ENCODE data around the gene GLTP.

GLTP gene

GRCh38 chr12:109803678-109804077, 76.7 kb downstream of the GLTP start:
- WGBS (ENCODE audit: insufficient coverage) = 96% methylated on average over 2 of the region's 3 CpGs
- no peaks in the 10 kb centered on the region for H3K36me3 ChIP-seq (ENCODE audit: control insufficient read depth in 4 of 4, insufficient read depth in 4 of 4, low read length in 3 of 4)
- H3K27me3 ChIP-seq (replicated peaks in 2 of 5; ENCODE audit: control insufficient read depth in 4 of 5, insufficient read depth in 5 of 5, low read length in 4 of 5) = peaks cover 0 to 2% (median 0%) of the 10 kb centered on the region in 5 experiments
- ChIA-PET CTCF (interaction anchor here (1.7 to 5.2 kb wide), 4 partner anchors 12 to 78 kb away, joined by 8 to 57 read pairs (median 16); no protein-coding TSS in a partner anchor), POLR2A (interaction anchor here (0.6 kb wide), 1 partner anchor 42 kb away, joined by 3 read pairs; no protein-coding TSS in a partner anchor)
- H3K4me1 ChIP-seq (ENCODE audit: control extremely low read depth in 1 of 4, control insufficient read depth in 4 of 4, insufficient read depth in 4 of 4, low read length in 3 of 4) = peaks cover 0 to under 1% (median 0%) of the 10 kb centered on the region in 4 experiments
- H3K9me3 ChIP-seq (ENCODE audit: control extremely low read depth in 1 of 5, control insufficient read depth in 4 of 5, insufficient read depth in 2 of 5, low read depth in 1 of 5, low read length in 4 of 5) = no peaks in the 10 kb centered on the region
- H3K27ac ChIP-seq (ENCODE audit: insufficient read depth in 1 of 2, low read depth in 1 of 2, low read length in 2 of 2, poor library complexity in 1 of 2, severe bottlenecking in 2 of 2) = no peak overlapping the region
- H3K4me3 ChIP-seq (ENCODE audit: control insufficient read depth in 1 of 7, extremely low read depth in 1 of 7, insufficient read depth in 4 of 7, low read depth in 2 of 7, low read length in 6 of 7) = no peak overlapping the region
- DNase-seq = no peak

GRCh38 chr12:109802828-109803227, 77.5 kb downstream of the GLTP start:
- Histone ChIP-seq H3K4me1 (ENCODE audit: control extremely low read depth in 1 of 4, control insufficient read depth in 4 of 4, insufficient read depth in 4 of 4, low read length in 3 of 4) (peaks cover 0 to 9% (median 7%) of the 10 kb centered on the region in 4 experiments), H3K4me3 (ENCODE audit: control insufficient read depth in 1 of 7, extremely low read depth in 1 of 7, insufficient read depth in 4 of 7, low read depth in 2 of 7, low read length in 6 of 7) (no peak overlapping the region), H3K36me3 (ENCODE audit: control insufficient read depth in 4 of 4, insufficient read depth in 4 of 4, low read length in 3 of 4) (no peaks in the 10 kb centered on the region), H3K9me3 (ENCODE audit: control extremely low read depth in 1 of 5, control insufficient read depth in 4 of 5, insufficient read depth in 2 of 5, low read depth in 1 of 5, low read length in 4 of 5) (no peaks in the 10 kb centered on the region), H3K27me3 (replicated peaks in 2 of 5; ENCODE audit: control insufficient read depth in 4 of 5, insufficient read depth in 5 of 5, low read length in 4 of 5) (peaks cover 0 to 2% (median 0%) of the 10 kb centered on the region in 5 experiments), H3K27ac (ENCODE audit: insufficient read depth in 1 of 2, low read depth in 1 of 2, low read length in 2 of 2, poor library complexity in 1 of 2, severe bottlenecking in 2 of 2) (no peak overlapping the region)
- DNase-seq = no peak
- ChIA-PET POLR2A (no interaction called here), CTCF (interaction anchor here (5.2 kb wide), 1 partner anchor 25 kb away, joined by 21 read pairs; no protein-coding TSS in a partner anchor)
- 96% methylated on average over 15 of the region's 15 CpGs for WGBS (ENCODE audit: insufficient coverage)
